ENCODE measurements around the gene CPNE7.

- TF ChIP-seq CTCF (conservative IDR thresholded peaks at IDR 0.05 in 1 of 2, IDR thresholded peaks at IDR 0.05 in 1 of 2; ENCODE audit: extremely low read depth in 1 of 2, insufficient read depth in 1 of 2, low read depth in 1 of 2, low read length in 2 of 2) (no peak), EZH2 (IDR thresholded peaks at IDR 0.05; ENCODE audit: borderline replicate concordance, low read length) (no peak)
Observed at GRCh38 chr16:89552329-89552728, 23.2 kb upstream of the CPNE7 start.

Measured in mammary epithelial cell (primary cell).